GM18868 (cell line): ENCODE data around the gene MCMBP.
"Not testable (repeated sequence)": the region's sequence is repeated elsewhere in the genome, so short reads cannot be mapped to it uniquely, and the experiment has no call there.

Source experiments
- ATAC-seq: cut with Tn5 transposase; IDR thresholded peaks from one replicate; pipeline ENCODE4 v1.9.1; 2021; ENCODE audit warnings: mild to moderate bottlenecking, moderate library complexity; ENCODE audit not compliant: unreplicated experiment

The MCMBP gene

GRCh38 chr10:119872610-119872859 lies at the start of gene MCMBP:
Gene MCMBP (minus strand): TSS chr10:119872843. CDS start chr10:119872584, 259 bp downstream.
- ATAC-seq = peak; percentile 7

GRCh38 chr10:119919826-119920225 lies 47.2 kb upstream of the MCMBP start:
- peak; percentile 81 for ATAC-seq

GRCh38 chr10:119919271-119919670 lies 46.6 kb upstream of the MCMBP start:
- no peak for ATAC-seq

DNA sequence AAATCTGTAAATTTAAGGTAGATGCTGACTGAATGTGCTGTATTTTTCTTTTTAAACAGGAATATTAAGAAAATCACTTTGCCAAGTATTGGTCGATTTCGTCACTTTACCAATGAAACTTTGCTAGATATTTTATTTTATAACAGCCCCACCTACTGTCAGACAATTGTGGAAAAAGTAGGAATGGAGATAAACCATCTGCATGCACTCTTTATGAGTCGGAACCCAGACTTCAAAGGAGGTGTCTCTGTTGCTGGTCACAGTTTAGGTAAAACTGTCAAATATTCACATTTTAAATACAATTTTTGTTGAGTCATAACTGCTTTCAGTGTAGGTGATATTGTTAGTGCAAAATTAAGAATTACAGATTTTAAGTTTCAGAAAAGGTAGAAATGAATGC lies 45.1 kb upstream of the MCMBP start:
- ATAC-seq = no peak

- ATAC-seq = no peak
Observed at GRCh38 chr10:119910689-119911088, 38.0 kb upstream of the MCMBP start.

DNA sequence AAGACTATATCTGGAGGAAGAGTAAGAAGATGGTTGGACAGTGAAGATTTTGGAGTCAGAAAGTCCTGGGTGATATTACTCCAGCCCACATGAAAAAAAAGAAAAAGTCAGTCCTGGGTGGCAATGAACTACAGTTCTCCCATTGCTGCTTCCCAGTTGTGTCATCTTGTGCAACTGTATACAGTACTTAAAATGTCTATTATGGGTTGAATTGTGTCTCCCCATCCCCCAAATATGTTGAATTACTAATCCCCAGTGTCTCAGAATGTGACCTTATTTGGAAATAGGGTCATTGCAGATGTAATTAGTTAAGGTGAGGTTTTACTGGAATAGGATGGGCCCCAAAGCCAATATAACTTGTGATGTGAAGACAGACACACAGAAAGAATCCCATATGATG lies 35.5 kb upstream of the MCMBP start:
- no peak for ATAC-seq

GRCh38 chr10:119907695-119908094 lies 35.1 kb upstream of the MCMBP start:
- ATAC-seq = not testable (repeated sequence)

- no peak for ATAC-seq
Observed at GRCh38 chr10:119903946-119904666, 31.5 kb upstream of the MCMBP start.

DNA sequence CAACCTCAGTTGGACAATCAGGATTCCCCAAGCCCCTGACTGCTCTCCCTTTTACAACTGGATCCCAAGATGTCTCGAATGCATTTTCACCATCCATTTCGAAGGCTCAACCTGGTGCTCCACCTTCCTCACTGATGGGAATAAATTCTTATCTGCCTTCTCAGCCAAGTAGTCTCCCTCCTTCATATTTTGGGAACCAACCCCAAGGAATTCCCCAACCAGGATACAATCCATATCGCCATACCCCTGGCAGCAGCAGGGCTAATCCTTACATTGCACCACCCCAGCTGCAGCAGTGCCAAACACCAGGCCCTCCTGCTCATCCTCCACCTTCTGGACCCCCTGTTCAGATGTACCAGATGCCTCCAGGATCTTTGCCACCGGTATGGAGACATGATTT lies 25.9 kb upstream of the MCMBP start:
- ATAC-seq = no peak

DNA sequence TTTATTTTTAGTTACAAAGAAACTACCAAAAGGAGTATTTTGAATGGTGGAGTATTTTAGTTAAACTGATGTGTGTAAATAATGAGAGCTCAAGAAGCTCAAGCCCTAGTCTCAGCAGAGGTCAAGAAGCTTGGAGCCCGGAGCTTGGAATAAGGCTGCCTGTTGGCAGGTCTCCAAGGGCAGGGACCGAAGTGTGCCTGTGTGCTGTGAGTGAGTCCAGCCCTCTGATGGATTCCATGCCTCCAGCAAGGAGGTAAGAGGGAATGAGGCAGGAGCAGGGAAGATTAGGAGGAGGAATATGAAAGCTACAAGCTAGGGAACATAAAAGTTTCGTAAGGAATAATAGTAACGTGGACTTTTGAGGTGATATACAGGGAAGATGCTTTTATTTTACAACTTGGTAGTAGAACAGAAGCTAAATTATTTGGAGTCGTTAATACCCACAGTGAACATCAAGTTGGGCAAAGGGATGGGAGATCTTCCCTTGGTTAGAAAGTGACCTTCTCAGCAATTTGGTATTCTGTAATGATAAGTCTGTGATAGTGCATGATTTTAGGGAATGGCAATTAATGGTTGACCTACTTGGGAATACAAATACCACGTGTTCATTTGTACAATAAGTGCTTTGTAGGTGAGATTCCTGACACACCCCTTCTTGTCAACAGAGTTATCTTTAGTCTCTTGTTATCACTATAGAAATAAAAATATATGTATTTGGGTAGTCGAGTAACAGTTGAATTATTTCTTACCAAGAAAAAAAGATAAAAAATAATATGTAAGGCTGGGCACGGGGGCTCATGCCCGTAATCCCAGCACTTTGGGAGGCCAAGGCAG lies 24.5 kb upstream of the MCMBP start:
- ATAC-seq = no peak

- no peak for ATAC-seq
Observed at GRCh38 chr10:119896061-119896655, 23.5 kb upstream of the MCMBP start.

DNA sequence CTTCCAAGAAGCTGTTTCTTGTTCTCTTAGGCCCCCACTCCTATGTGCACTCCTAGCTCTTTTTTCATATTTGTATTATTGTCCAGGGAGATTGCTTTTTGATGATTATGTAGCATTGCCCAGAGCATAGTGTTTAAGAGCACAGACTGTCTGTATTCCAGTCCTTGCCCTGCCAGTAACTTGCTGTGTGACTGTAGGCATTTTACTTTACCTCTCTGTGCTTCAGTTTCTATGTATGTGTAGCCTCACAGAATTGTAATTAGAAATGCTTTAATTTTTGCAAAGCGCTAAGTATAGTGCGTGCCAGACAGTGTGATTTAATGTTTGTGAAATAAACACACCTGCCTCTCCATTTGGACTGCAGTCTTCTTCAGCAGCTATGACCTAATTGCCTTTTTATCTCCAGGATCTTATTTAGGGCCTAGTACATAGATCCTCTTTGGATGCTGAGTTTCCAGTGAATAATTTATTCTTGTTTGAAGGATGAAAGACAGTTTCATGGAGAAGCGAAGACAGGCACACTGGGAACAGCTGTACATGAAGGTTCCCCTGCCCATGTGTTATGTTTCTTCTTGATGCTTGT lies 21.3 kb upstream of the MCMBP start:
- no peak for ATAC-seq

DNA sequence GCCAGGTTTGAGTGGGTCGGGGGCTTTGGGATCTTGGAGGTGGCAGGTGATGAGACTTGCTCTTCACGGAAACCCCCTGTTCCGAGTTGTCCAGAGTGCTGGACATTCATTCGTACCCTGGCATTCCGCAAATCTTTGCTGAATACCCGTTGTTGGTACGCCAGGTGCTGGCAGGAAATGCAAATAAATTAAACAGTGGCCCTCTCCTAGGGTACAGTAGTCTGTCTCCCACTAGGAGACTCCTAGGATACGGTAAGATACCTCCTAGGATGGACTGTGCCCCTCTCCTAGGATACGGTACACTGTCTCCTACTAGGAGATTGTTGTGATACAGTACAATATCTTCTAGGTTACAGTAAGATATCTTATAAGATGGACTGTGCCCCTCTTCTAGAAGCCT lies 20.4 kb upstream of the MCMBP start:
- ATAC-seq = no peak

DNA sequence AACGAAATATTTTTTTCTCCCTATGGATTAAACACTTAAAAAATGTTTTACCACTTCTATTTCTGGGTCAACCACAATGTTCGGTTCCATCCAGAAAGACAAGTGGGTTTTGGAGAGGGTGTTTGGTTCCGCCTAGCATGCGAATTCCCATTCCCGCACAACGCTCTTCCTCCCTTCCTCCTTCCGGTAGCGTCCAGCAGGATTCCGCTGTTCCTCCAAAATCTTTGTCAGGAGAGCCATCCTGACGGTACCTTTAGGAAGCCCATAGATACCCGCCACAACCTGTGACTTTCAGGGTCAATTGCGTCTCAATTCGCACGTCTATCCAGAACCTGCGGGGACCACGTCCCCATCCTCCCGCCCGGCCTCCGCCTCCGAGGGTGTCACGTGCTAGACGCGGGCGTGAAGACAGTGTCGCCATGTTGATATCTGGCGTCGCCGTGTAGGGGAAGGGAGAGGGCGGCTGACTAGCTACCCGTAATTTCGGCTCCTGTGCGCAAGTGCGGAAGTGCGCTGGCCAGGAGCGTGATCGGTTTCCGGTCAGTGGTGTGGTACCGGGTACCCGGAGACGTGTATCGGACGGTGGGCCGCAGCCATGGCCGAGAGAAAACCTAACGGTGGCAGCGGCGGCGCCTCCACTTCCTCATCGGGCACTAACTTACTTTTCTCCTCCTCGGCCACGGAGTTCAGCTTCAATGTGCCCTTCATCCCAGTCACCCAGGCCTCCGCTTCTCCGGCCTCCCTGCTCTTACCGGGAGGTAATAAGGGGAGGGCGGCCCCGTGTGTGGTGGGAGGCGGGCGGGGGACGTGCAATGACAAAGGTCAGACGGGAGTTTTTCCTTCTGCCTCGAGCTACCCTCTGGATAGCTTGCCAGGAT lies 19.8 kb upstream of the MCMBP start, which contains the start of gene SEC23IP:
Gene SEC23IP (plus strand): TSS at position 543 of the 878 bp plus-strand sequence. CDS start 53 bp downstream, at position 596.
- peak; percentile 99 for ATAC-seq

DNA sequence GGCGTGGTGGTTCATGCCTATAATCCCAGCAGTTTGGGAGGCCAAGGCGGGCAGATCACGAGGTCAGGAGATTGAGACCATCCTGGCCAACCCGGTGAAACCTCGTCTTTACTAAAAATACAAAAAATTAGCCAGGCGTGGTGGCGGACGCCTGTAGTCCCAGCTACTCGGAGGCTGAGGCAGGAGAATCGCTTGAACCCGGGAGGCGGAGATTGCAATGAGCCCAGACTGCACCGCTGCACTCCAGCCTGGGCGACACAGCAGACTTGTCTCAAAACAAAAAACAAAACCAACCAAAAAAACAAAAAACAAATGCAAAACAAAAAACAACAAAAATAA lies 19.2 kb upstream of the MCMBP start:
- not testable (repeated sequence) for ATAC-seq

GRCh38 chr10:119890307-119890706 lies 17.7 kb upstream of the MCMBP start:
- not testable (repeated sequence) for ATAC-seq

DNA sequence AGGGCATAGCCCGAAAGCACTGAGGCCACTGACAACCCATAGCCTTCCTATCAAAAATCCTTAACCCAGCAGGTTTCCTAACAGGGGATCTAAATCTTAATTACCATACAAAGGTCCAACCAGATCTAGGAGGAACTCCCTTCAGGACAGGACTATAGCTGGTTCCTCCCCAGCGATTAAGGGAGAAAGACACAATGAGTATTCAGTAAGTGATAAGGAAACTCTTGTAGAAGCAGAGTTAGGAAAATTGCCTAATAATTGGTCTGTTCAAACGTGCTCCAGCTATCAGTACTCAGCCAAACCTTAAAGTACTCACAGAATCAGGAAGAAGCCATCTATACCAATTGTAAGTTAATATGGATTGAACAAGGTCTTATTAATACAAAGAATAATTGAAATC lies 16.6 kb upstream of the MCMBP start:
- not testable (repeated sequence) for ATAC-seq

- ATAC-seq = not testable (repeated sequence)
Observed at GRCh38 chr10:119888715-119889114, 16.1 kb upstream of the MCMBP start.

DNA sequence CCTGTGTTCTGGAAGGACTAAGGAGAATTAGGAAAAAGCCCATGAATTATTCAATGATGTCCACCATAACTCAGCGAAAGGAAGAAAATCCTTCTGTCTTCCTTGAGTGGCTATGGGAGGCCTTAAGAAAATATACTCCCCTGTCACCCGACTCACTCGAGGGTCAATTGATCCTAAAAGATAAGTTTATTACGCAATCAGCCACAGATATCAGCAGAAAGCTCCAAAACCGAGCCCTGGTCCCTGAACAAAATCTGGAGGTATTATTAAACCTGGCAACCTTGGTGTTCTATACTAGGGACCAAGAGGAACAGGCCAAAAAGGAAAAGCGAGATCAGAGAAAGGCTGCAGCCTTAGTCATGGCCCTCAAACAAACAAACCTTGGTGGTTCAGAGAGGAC lies 13.4 kb upstream of the MCMBP start:
- not testable (repeated sequence) for ATAC-seq

DNA sequence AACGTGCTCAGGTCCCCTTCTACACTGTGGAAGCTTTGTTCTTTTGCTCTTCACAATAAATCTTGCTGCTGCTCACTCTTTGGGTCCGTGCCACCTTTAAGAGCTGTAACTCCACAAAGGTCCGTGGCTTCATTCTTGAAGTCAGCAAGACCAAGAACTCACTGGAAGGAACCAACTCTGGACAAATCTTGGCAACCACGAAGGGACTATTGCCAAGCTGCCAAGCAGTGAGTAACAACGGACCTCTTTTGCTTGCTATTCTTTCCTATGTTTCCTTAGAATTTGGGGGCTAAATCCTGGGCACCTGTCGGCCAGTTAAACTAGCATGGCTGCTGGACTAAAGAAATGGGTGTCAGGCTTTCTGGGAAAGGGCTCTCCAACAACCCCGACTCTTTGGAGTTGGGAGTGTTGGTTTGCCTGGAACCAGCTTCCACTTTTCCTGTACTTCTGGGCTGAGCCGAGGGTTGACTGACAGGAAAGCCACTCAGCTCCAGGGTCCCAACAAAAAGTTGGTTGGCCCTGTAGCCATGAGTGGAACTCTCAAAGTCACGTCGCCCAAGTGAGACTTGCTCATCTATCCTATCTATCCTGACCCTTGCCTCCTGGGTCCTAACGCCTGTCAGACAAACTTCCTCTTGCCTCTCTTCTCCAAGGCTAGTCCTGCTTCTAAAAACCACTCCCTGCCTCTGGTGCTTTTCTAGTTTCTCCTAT lies 11.4 kb upstream of the MCMBP start:
- ATAC-seq = not testable (repeated sequence)
